Liver (tissue), 9 donors: ENCODE results near the gene SMARCE1. TPM values are rescaled to one million over a fixed set of nuclear protein-coding genes. Genes with fewer than 3 reads are reported as not detected.

Experiments
- DNase-seq: peaks from one replicate; pipeline ENCODE4 v3.0.0-alpha.2; 2017; ENCODE audit warnings: low spot score
- H3K27ac ChIP-seq, 2 donors: one replicate each; pipeline ENCODE4 v1.7.0; 2013; ENCODE audit warnings: inconsistent platforms in 2 of 2, low read length in 2 of 2, control low read depth in 1 of 2, low read depth in 1 of 2, mild to moderate bottlenecking in 1 of 2
- H3K27me3 ChIP-seq, 4 donors: one replicate each; pipeline versions ENCODE4 v1.6.1 to v1.7.0; 2013; ENCODE audit warnings: low read length in 3 of 4, inconsistent platforms in 1 of 4, mild to moderate bottlenecking in 1 of 4, moderate library complexity in 1 of 4; ENCODE audit not compliant: control insufficient read depth in 4 of 4, insufficient read depth in 4 of 4
- H3K36me3 ChIP-seq, 4 donors: one replicate each; pipeline versions ENCODE4 v1.6.1 to v1.7.0; 2013; ENCODE audit warnings: low read length in 3 of 4, mild to moderate bottlenecking in 3 of 4, low read depth in 1 of 4, moderate library complexity in 1 of 4; ENCODE audit not compliant: control insufficient read depth in 4 of 4, insufficient read depth in 3 of 4
- H3K4me1 ChIP-seq, 4 donors: one replicate each; pipeline versions ENCODE4 v1.6.1 to v1.7.0; 2013; ENCODE audit warnings: low read length in 3 of 4, mild to moderate bottlenecking in 3 of 4, moderate library complexity in 1 of 4; ENCODE audit not compliant: control insufficient read depth in 4 of 4, insufficient read depth in 4 of 4
- H3K4me3 ChIP-seq, 3 donors: one replicate each; pipeline versions ENCODE4 v1.6.1 to v1.7.0; 2013; ENCODE audit warnings: low read length in 3 of 3, control low read depth in 1 of 3, low read depth in 1 of 3, mild to moderate bottlenecking in 1 of 3
- H3K9ac ChIP-seq, 2 donors: one replicate each; pipeline ENCODE4 v1.7.0; 2013; ENCODE audit warnings: low read length in 2 of 2, mild to moderate bottlenecking in 2 of 2, moderate library complexity in 2 of 2, control low read depth in 1 of 2, low read depth in 1 of 2
- H3K9me3 ChIP-seq, 4 donors: one replicate each; pipeline versions ENCODE4 v1.6.1 to v1.7.0; 2013; ENCODE audit warnings: low read length in 3 of 4; ENCODE audit not compliant: control insufficient read depth in 4 of 4
- ATF3 ChIP-seq: IDR thresholded peaks from 2 replicates; pipeline ENCODE4 v1.6.1; 2016; ENCODE audit warnings: antibody characterized with exemption
- CTCF ChIP-seq: fragments of 150-350 bp; IDR thresholded peaks from 2 replicates; pipeline ENCODE4 v1.5.1; 2017; ENCODE audit warnings: improper control_type of control experiment, low read depth, low read length; ENCODE audit not compliant: missing input control
- FOXA1 ChIP-seq: IDR thresholded peaks from 2 replicates; pipeline ENCODE4 v1.6.1; 2016; ENCODE audit warnings: antibody characterized with exemption
- GABPA ChIP-seq, 2 donors: IDR thresholded peaks in 1 of 2; conservative IDR thresholded peaks in 1 of 2; 2 replicates each; pipeline ENCODE4 v1.6.1; 2016; ENCODE audit warnings: antibody characterized with exemption in 2 of 2, mild to moderate bottlenecking in 1 of 2, moderate library complexity in 1 of 2
- HNF4A ChIP-seq, 2 donors: conservative IDR thresholded peaks; 2 replicates each; pipeline ENCODE4 v1.6.1; 2016; ENCODE audit warnings: antibody characterized with exemption in 2 of 2, mild to moderate bottlenecking in 2 of 2
- HNF4G ChIP-seq: IDR thresholded peaks from 2 replicates; pipeline ENCODE4 v1.6.1; 2016; ENCODE audit warnings: antibody characterized with exemption
- MAX ChIP-seq: IDR thresholded peaks from 2 replicates; pipeline ENCODE4 v1.6.1; 2016; ENCODE audit warnings: antibody characterized with exemption
- RAD21 ChIP-seq, 2 donors: IDR thresholded peaks; 2 replicates each; pipeline ENCODE4 v1.6.1; 2016; ENCODE audit warnings: antibody characterized with exemption in 2 of 2, mild to moderate bottlenecking in 2 of 2
- SP1 ChIP-seq: IDR thresholded peaks from 2 replicates; pipeline ENCODE4 v1.6.1; 2018; ENCODE audit warnings: antibody characterized with exemption, mild to moderate bottlenecking
- TAF1 ChIP-seq: conservative IDR thresholded peaks from 2 replicates; pipeline ENCODE4 v1.6.1; 2016; ENCODE audit warnings: antibody characterized with exemption, mild to moderate bottlenecking
- WGBS: extraction: QIAGEN DNeasy Blood & Tissue Kit; methylation state at CpG from one replicate; pipeline ENCODE4 v1.1.7; 2013; 5-methylcytosine and 5-hydroxymethylcytosine counted together
- polyA plus RNA-seq, 2 donors: library from polyadenylated mRNA; stranded (reverse) in 1 of 2; unstranded in 1 of 2; fragments of 200-250 nt in 1 of 2; fragments of >200 nt in 1 of 2; fragmentation: Nextera tagmentation in 1 of 2; extraction: Ambion mirVana in 1 of 2; gene quantifications; one replicate each; pipeline versions ENCODE4 v1.2.1 to v1.2.3, GENCODE V29; 2013 to 2015
- total RNA-seq, 2 donors: library from RNA; depleted of rRNA; stranded (reverse); fragments of >200 nt; gene quantifications; one replicate each; pipeline ENCODE4 v1.2.3, GENCODE V29; 2014
- TF ChIP-seq, protein P1 (sequence below): IDR thresholded peaks from 2 replicates; pipeline ENCODE4 v1.6.1; 2016; ENCODE audit warnings: antibody characterized with exemption
- donor health status: healthy.
- donor health status: healthy.
- donor health status: healthy.
- donor health status: healthy.
- donor health status: healthy.

The SMARCE1 gene
- total and polyA plus RNA-seq, 4 donors = 25.0 to 40.8 (median 36.3) TPM

DNA sequence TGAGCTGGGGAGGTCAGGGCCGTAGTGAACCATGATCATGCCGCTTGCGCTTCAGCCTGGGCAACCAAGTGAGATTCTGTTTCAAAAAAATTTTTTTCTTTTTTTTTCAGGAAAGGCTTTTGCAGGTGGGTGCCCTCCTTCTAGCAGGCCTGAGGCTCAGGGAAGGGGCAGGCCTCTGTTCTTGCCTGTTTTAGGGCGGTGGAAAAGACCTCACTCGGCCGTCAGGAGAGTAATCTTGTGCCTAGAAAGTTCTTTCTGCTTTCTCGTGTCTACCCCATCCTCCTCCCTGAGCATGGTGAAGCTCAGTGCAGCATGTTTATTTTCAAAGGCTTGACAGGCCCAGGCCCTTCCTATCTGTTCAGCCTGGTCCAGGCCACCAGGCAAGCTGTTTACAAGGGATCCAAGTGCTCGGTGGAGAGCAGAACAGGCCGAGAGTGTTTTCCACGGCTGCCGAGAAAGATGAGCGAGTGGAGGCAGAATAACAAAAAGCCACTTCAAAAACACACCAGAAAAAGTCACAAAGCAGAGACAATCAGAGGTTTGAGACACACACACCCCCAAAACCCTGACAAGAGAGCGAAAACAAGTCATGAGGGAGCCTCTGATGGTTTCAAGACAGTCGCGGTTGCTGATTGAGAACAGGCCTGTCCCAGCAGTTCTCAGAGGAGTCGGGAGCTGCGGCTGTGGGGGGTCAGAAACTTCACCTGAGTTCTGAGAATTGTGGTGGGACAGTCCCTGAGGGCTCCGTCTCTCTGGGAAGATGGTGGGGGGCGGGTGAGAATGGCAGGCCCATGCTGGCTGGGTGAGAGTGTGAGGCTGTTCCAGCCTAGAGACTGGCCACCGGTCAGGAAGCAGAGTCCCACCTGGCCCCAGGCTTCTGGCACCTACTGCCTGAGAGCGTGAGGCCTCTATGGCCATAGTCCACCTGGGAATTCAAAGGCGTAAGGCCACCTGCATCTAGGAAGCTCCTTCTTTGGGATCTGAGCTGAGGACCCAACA lies 44.9 kb downstream of the SMARCE1 start:
- Histone ChIP-seq H3K9me3 (no peaks in the 10 kb centered on the region), H3K27ac (no peak overlapping the region), H3K4me1 (peaks cover 4 to 8% (median 5%) of the 10 kb centered on the region in 4 donors), H3K36me3 (no peaks in the 10 kb centered on the region), H3K27me3 (no peaks in the 10 kb centered on the region), H3K9ac (no peak overlapping the region), H3K4me3 (no peak overlapping the region)
- no peak for DNase-seq
- WGBS = 90% methylated on average over 22 of the region's 22 CpGs
- TF ChIP-seq GABPA (IDR thresholded peaks at IDR 0.05 in 1 of 2, conservative IDR thresholded peaks at IDR 0.05 in 1 of 2) (no peak), CTCF (no peak), TAF1 (no peak), ATF3 (no peak)

DNA sequence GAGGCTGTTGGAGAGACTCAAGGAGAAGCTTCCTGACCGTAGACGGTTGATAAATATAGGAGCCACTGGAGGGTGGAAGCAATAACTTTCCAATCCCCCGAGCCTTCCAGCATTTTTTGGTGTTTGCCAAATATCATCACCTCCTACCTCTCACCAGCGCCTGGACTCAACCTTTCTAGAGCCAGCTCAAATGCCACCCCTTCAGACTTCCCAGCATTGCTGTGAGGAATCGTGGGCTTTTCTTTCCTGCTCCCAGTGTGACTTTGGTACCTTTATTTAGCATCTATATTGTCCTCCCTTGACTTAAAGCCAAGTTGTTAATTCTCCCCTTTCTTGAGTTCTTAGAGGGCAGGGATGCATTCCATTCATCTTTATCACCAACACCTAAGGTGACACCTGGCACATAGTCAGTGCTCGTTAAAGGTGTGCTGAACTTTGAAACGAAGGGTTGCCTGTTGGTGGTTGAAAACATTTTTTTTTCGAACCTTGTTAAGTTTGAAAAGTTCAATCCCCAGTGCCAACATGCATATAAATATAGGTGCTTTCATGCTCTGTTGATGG lies 47.1 kb downstream of the SMARCE1 start:
- WGBS = 64% methylated on average over 8 of the region's 8 CpGs
- H3K27ac ChIP-seq = no peak overlapping the region
- DNase-seq = no peak

More for the DNA sequence above, 47.1 kb downstream of the SMARCE1 start:
- no peak for TF ChIP-seq RAD21 (IDR thresholded peaks at IDR 0.05)
- no peak for TF ChIP-seq SP1
- no peak for TF ChIP-seq HNF4G
- TF ChIP-seq MAX = no peak
- TF ChIP-seq HNF4A (conservative IDR thresholded peaks at IDR 0.05) = no peak
- TF ChIP-seq, protein P1, sequence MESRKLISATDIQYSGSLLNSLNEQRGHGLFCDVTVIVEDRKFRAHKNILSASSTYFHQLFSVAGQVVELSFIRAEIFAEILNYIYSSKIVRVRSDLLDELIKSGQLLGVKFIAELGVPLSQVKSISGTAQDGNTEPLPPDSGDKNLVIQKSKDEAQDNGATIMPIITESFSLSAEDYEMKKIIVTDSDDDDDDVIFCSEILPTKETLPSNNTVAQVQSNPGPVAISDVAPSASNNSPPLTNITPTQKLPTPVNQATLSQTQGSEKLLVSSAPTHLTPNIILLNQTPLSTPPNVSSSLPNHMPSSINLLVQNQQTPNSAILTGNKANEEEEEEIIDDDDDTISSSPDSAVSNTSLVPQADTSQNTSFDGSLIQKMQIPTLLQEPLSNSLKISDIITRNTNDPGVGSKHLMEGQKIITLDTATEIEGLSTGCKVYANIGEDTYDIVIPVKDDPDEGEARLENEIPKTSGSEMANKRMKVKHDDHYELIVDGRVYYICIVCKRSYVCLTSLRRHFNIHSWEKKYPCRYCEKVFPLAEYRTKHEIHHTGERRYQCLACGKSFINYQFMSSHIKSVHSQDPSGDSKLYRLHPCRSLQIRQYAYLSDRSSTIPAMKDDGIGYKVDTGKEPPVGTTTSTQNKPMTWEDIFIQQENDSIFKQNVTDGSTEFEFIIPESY = no peak
- no peak for TF ChIP-seq ATF3
- no peak for TF ChIP-seq FOXA1
- no peak for TF ChIP-seq GABPA (IDR thresholded peaks at IDR 0.05 in 1 of 2, conservative IDR thresholded peaks at IDR 0.05 in 1 of 2)
- Histone ChIP-seq H3K36me3 (no peaks in the 10 kb centered on the region), H3K4me3 (no peak overlapping the region), H3K27me3 (no peaks in the 10 kb centered on the region), H3K9me3 (no peaks in the 10 kb centered on the region), H3K9ac (no peak overlapping the region), H3K4me1 (peaks cover 4 to 18% (median 11%) of the 10 kb centered on the region in 4 donors)
